ENCODE results near the gene CENPU. TPM values are rescaled to one million over a fixed set of nuclear protein-coding genes. Genes with fewer than 3 reads are reported as not detected.

The CENPU gene
- polyA plus RNA-seq, 1 donor from 2014 or later = 13.0 TPM

DNA sequence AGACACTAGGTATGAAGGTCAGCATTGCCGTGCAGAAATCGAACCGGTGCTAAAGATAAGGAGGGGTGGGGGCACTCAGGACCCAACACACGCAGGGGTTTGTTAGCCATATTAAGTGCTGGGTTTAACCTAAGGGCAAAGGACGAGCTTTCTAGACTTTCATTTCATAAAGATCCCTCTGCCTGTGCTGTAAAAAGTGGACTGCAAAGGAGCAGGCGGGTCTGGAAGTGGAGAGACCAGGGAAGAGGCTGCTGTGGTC lies 85.9 kb downstream of the CENPU start:
- Histone ChIP-seq H3K79me2 (replicated peaks; ENCODE audit: insufficient read depth, low read length) (peaks cover 36% of the 10 kb centered on the region), H3K27me3 (ENCODE audit: insufficient read depth, low read depth, low read length) (no peaks in the 10 kb centered on the region), H2AFZ (ENCODE audit: low read depth, low read length) (peak overlapping the region; percentile 94), H3K9ac (ENCODE audit: low read length) (peak overlapping the region; percentile 96), H4K20me1 (ENCODE audit: insufficient read depth) (no peaks in the 10 kb centered on the region), H3K27ac (ENCODE audit: low read length) (peak overlapping the region; percentile 87), H3K4me2 (ENCODE audit: low read length) (peak overlapping the region; percentile 96), H3K36me3 (ENCODE audit: insufficient read depth, low read length) (no peaks in the 10 kb centered on the region), H3K4me3 (ENCODE audit: low read length) (peak overlapping the region; percentile 92), H3F3A (ENCODE audit: insufficient read depth, low read length, poor library complexity, severe bottlenecking) (no peaks in the 10 kb centered on the region), H3K9me2 (ENCODE audit: insufficient read depth, low read length) (no peaks in the 10 kb centered on the region), H3K9me3 (ENCODE audit: low read length) (no peaks in the 10 kb centered on the region)
- no peak for TF ChIP-seq SMC3 (conservative IDR thresholded peaks at IDR 0.05; ENCODE audit: poor library complexity)
- no peak for TF ChIP-seq CTCF (IDR thresholded peaks at IDR 0.05; ENCODE audit: poor library complexity, severe bottlenecking)
- TF ChIP-seq, protein P1, sequence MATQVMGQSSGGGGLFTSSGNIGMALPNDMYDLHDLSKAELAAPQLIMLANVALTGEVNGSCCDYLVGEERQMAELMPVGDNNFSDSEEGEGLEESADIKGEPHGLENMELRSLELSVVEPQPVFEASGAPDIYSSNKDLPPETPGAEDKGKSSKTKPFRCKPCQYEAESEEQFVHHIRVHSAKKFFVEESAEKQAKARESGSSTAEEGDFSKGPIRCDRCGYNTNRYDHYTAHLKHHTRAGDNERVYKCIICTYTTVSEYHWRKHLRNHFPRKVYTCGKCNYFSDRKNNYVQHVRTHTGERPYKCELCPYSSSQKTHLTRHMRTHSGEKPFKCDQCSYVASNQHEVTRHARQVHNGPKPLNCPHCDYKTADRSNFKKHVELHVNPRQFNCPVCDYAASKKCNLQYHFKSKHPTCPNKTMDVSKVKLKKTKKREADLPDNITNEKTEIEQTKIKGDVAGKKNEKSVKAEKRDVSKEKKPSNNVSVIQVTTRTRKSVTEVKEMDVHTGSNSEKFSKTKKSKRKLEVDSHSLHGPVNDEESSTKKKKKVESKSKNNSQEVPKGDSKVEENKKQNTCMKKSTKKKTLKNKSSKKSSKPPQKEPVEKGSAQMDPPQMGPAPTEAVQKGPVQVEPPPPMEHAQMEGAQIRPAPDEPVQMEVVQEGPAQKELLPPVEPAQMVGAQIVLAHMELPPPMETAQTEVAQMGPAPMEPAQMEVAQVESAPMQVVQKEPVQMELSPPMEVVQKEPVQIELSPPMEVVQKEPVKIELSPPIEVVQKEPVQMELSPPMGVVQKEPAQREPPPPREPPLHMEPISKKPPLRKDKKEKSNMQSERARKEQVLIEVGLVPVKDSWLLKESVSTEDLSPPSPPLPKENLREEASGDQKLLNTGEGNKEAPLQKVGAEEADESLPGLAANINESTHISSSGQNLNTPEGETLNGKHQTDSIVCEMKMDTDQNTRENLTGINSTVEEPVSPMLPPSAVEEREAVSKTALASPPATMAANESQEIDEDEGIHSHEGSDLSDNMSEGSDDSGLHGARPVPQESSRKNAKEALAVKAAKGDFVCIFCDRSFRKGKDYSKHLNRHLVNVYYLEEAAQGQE (IDR thresholded peaks at IDR 0.05; ENCODE audit: borderline replicate concordance) = no peak
- no peak for TF ChIP-seq MXI1 (conservative IDR thresholded peaks at IDR 0.05; ENCODE audit: poor library complexity, severe bottlenecking)
- TF ChIP-seq EP300 (conservative IDR thresholded peaks at IDR 0.05; ENCODE audit: poor library complexity, severe bottlenecking) = no peak
- no peak for TF ChIP-seq TAF1 (IDR thresholded peaks at IDR 0.05; ENCODE audit: low read depth)
- no peak for TF ChIP-seq POLR2AphosphoS5 (IDR thresholded peaks at IDR 0.05)
- no peak for TF ChIP-seq EZH2 (IDR thresholded peaks at IDR 0.05; ENCODE audit: borderline replicate concordance, insufficient read depth, low read length, poor library complexity, severe bottlenecking)
- TF ChIP-seq RAD21 (conservative IDR thresholded peaks at IDR 0.05) = no peak

DNA sequence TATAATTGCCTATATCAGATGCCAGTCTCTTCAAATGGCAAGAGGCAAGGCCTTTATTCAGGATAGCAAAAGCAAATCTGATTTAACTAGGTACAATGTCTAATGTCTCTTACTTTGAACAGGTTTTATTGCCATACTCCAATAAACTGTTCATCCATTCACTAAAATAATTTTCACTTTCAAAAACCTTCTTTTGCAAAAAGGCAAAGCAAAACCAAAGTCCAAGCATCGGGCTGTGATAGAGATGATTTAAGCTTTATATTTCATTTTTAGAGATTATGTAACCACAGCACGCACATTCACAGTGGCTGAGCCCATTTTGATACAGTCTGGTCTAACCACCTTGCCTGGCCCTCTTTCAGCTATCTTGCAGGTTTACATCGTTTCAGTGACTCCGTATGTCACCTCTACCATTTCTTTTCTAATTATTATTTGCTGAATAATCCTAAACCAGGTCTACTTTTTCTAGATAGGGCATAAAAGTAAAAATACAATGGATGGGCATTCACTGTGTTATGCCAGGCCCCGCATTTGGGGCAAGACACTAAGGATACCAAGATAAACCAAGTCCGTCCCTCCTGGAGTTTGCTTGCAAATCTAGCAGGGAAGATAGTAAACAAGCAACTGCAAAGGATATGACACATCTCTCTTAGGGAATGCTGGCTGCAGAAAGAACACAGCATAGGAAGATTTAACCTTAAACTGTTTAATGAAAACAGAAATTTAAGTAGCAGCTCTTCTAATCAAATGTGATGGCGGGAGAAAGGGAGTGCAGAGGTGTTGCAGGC lies 86.4 kb downstream of the CENPU start:
- H3K9me3 ChIP-seq (ENCODE audit: low read length) = no peaks in the 10 kb centered on the region
- peak overlapping the region; percentile 96 for H3K4me2 ChIP-seq (ENCODE audit: low read length)
- no peaks in the 10 kb centered on the region for H3K9me2 ChIP-seq (ENCODE audit: insufficient read depth, low read length)
- H3K27me3 ChIP-seq (ENCODE audit: insufficient read depth, low read depth, low read length) = no peaks in the 10 kb centered on the region
- H3F3A ChIP-seq (ENCODE audit: insufficient read depth, low read length, poor library complexity, severe bottlenecking) = no peaks in the 10 kb centered on the region
- no peak overlapping the region for H2AFZ ChIP-seq (ENCODE audit: low read depth, low read length)
- H3K27ac ChIP-seq (ENCODE audit: low read length) = peak overlapping the region; percentile 87
- H3K9ac ChIP-seq (ENCODE audit: low read length) = peak overlapping the region; percentile 96
- H4K20me1 ChIP-seq (ENCODE audit: insufficient read depth) = no peaks in the 10 kb centered on the region
- H3K4me3 ChIP-seq (ENCODE audit: low read length) = peak overlapping the region; percentile 92
- H3K36me3 ChIP-seq (ENCODE audit: insufficient read depth, low read length) = no peaks in the 10 kb centered on the region
- TF ChIP-seq EP300 (conservative IDR thresholded peaks at IDR 0.05; ENCODE audit: poor library complexity, severe bottlenecking) = no peak
- TF ChIP-seq RAD21 (conservative IDR thresholded peaks at IDR 0.05) = no peak
- no peak for TF ChIP-seq SMC3 (conservative IDR thresholded peaks at IDR 0.05; ENCODE audit: poor library complexity)
- TF ChIP-seq, protein P1 (IDR thresholded peaks at IDR 0.05; ENCODE audit: borderline replicate concordance) = no peak
- TF ChIP-seq CTCF (IDR thresholded peaks at IDR 0.05; ENCODE audit: poor library complexity, severe bottlenecking) = no peak
- TF ChIP-seq TAF1 (IDR thresholded peaks at IDR 0.05; ENCODE audit: low read depth) = no peak
- no peak for TF ChIP-seq POLR2AphosphoS5 (IDR thresholded peaks at IDR 0.05)
- no peak for TF ChIP-seq EZH2 (IDR thresholded peaks at IDR 0.05; ENCODE audit: borderline replicate concordance, insufficient read depth, low read length, poor library complexity, severe bottlenecking)
- TF ChIP-seq MXI1 (conservative IDR thresholded peaks at IDR 0.05; ENCODE audit: poor library complexity, severe bottlenecking) = no peak
- peaks cover 36% of the 10 kb centered on the region for H3K79me2 ChIP-seq (replicated peaks; ENCODE audit: insufficient read depth, low read length)
